ENCODE data around the gene SAMD5. TPM values are rescaled to one million over a fixed set of nuclear protein-coding genes. Genes with fewer than 3 reads are reported as not detected.

The SAMD5 gene
- total and polyA plus RNA-seq, 2 of the 8 experiments (the other 6 are each of a cell fraction or from before 2014, with no cell fraction given) = 0.02 to 0.04 TPM

GRCh38 chr6:147582991-147583390 is 74.5 kb downstream of the SAMD5 start (continued):
- TF ChIP-seq, protein P1, sequence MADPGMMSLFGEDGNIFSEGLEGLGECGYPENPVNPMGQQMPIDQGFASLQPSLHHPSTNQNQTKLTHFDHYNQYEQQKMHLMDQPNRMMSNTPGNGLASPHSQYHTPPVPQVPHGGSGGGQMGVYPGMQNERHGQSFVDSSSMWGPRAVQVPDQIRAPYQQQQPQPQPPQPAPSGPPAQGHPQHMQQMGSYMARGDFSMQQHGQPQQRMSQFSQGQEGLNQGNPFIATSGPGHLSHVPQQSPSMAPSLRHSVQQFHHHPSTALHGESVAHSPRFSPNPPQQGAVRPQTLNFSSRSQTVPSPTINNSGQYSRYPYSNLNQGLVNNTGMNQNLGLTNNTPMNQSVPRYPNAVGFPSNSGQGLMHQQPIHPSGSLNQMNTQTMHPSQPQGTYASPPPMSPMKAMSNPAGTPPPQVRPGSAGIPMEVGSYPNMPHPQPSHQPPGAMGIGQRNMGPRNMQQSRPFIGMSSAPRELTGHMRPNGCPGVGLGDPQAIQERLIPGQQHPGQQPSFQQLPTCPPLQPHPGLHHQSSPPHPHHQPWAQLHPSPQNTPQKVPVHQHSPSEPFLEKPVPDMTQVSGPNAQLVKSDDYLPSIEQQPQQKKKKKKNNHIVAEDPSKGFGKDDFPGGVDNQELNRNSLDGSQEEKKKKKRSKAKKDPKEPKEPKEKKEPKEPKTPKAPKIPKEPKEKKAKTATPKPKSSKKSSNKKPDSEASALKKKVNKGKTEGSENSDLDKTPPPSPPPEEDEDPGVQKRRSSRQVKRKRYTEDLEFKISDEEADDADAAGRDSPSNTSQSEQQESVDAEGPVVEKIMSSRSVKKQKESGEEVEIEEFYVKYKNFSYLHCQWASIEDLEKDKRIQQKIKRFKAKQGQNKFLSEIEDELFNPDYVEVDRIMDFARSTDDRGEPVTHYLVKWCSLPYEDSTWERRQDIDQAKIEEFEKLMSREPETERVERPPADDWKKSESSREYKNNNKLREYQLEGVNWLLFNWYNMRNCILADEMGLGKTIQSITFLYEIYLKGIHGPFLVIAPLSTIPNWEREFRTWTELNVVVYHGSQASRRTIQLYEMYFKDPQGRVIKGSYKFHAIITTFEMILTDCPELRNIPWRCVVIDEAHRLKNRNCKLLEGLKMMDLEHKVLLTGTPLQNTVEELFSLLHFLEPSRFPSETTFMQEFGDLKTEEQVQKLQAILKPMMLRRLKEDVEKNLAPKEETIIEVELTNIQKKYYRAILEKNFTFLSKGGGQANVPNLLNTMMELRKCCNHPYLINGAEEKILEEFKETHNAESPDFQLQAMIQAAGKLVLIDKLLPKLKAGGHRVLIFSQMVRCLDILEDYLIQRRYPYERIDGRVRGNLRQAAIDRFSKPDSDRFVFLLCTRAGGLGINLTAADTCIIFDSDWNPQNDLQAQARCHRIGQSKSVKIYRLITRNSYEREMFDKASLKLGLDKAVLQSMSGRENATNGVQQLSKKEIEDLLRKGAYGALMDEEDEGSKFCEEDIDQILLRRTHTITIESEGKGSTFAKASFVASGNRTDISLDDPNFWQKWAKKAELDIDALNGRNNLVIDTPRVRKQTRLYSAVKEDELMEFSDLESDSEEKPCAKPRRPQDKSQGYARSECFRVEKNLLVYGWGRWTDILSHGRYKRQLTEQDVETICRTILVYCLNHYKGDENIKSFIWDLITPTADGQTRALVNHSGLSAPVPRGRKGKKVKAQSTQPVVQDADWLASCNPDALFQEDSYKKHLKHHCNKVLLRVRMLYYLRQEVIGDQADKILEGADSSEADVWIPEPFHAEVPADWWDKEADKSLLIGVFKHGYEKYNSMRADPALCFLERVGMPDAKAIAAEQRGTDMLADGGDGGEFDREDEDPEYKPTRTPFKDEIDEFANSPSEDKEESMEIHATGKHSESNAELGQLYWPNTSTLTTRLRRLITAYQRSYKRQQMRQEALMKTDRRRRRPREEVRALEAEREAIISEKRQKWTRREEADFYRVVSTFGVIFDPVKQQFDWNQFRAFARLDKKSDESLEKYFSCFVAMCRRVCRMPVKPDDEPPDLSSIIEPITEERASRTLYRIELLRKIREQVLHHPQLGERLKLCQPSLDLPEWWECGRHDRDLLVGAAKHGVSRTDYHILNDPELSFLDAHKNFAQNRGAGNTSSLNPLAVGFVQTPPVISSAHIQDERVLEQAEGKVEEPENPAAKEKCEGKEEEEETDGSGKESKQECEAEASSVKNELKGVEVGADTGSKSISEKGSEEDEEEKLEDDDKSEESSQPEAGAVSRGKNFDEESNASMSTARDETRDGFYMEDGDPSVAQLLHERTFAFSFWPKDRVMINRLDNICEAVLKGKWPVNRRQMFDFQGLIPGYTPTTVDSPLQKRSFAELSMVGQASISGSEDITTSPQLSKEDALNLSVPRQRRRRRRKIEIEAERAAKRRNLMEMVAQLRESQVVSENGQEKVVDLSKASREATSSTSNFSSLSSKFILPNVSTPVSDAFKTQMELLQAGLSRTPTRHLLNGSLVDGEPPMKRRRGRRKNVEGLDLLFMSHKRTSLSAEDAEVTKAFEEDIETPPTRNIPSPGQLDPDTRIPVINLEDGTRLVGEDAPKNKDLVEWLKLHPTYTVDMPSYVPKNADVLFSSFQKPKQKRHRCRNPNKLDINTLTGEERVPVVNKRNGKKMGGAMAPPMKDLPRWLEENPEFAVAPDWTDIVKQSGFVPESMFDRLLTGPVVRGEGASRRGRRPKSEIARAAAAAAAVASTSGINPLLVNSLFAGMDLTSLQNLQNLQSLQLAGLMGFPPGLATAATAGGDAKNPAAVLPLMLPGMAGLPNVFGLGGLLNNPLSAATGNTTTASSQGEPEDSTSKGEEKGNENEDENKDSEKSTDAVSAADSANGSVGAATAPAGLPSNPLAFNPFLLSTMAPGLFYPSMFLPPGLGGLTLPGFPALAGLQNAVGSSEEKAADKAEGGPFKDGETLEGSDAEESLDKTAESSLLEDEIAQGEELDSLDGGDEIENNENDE (IDR thresholded peaks at IDR 0.05; ENCODE audit: insufficient replicate concordance, low read length) = no peak
- TF ChIP-seq NANOG (IDR thresholded peaks at IDR 0.05; ENCODE audit: insufficient read depth, low read depth, low read length, poor library complexity, severe bottlenecking) (no peak), PHF8 (conservative IDR thresholded peaks at IDR 0.05; ENCODE audit: low read depth, low read length) (no peak), EZH2 (IDR thresholded peaks at IDR 0.05; ENCODE audit: low read depth, low read length, severe bottlenecking) (no peak), GTF2F1 (IDR thresholded peaks at IDR 0.05; ENCODE audit: borderline replicate concordance, low read depth, low read length) (no peak), KDM4A (IDR thresholded peaks at IDR 0.05; ENCODE audit: low read depth, low read length, severe bottlenecking) (no peak), NRF1 (IDR thresholded peaks at IDR 0.05; ENCODE audit: low read depth, low read length) (no peak), SUZ12 (IDR thresholded peaks at IDR 0.05; ENCODE audit: low read length) (no peak), CHD1 (IDR thresholded peaks at IDR 0.05; ENCODE audit: low read depth, low read length) (no peak), SP2 (IDR thresholded peaks at IDR 0.05; ENCODE audit: low read length) (no peak), JUND (IDR thresholded peaks at IDR 0.05; ENCODE audit: low read length) (no peak), FOSL1 (IDR thresholded peaks at IDR 0.05; ENCODE audit: insufficient read depth, low read depth, low read length) (no peak)

Measured in H1 (cell line).